Gastroesophageal sphincter (tissue), 4 donors: ENCODE data around the gene FAM98A. TPM values are rescaled to one million over a fixed set of nuclear protein-coding genes. Genes with fewer than 3 reads are reported as not detected.

ENCODE experiments used
- ATAC-seq: fragments of 150-250 bp; one replicate; pipeline ENCODE4 v1.9.1; 2016; ENCODE audit warnings: mild to moderate bottlenecking, moderate library complexity
- H3K27ac ChIP-seq, 4 donors: fragments of 200-600 bp; sonication (generic) in 3 of 4; 1 replicate in 3 of 4; 2 replicates in 1 of 4; pipeline ENCODE4 v1.5.1; 2016 to 2019
- H3K27me3 ChIP-seq: fragments of 200-600 bp; sonication (generic); one replicate; pipeline ENCODE4 v1.5.1; 2019
- H3K36me3 ChIP-seq, 2 donors: fragments of 200-600 bp; sonication (generic); one replicate each; pipeline ENCODE4 v1.5.1; 2019; ENCODE audit warnings: control low read depth in 1 of 2
- H3K4me1 ChIP-seq, 3 donors: fragments of 200-600 bp; sonication (generic); 1 replicate in 2 of 3; 2 replicates in 1 of 3; pipeline ENCODE4 v1.5.1; 2016 to 2019; ENCODE audit warnings: control low read depth in 2 of 3
- H3K4me3 ChIP-seq, 2 donors: fragments of 200-600 bp; sonication (generic); one replicate each; pipeline ENCODE4 v1.5.1; 2019; ENCODE audit warnings: mild to moderate bottlenecking in 1 of 2, moderate library complexity in 1 of 2
- H3K9me3 ChIP-seq, 3 donors: fragments of 200-600 bp; sonication (generic); one replicate each; pipeline ENCODE4 v1.5.1; 2017 to 2019; ENCODE audit warnings: control low read depth in 2 of 3
- CTCF ChIP-seq, 4 experiments: fragments of 200-600 bp in 2 of 4; fragments of 450-650 bp in 2 of 4; sonication (generic) in 1 of 4; IDR thresholded peaks; one replicate each; pipeline ENCODE4 v1.5.1; 2017 to 2019; ENCODE audit warnings: antibody characterized with exemption in 4 of 4, mild to moderate bottlenecking in 2 of 4, moderate library complexity in 2 of 4
- EP300 ChIP-seq: sonication (generic); formaldehyde crosslinking; IDR thresholded peaks from one replicate; pipeline ENCODE4 v1.6.1; 2017; ENCODE audit warnings: antibody characterized with exemption, mild to moderate bottlenecking
- POLR2A ChIP-seq, 2 donors: fragments of 450-650 bp; IDR thresholded peaks; one replicate each; pipeline ENCODE4 v1.6.1; 2017; ENCODE audit warnings: antibody characterized with exemption in 2 of 2, mild to moderate bottlenecking in 2 of 2, moderate library complexity in 1 of 2
- POLR2AphosphoS5 ChIP-seq: sonication (generic); formaldehyde crosslinking; IDR thresholded peaks from one replicate; pipeline ENCODE4 v1.6.1; 2017; ENCODE audit warnings: antibody characterized with exemption
- WGBS, 2 donors: methylation state at CpG; one replicate each; pipeline ENCODE4 v1.1.5; 2018; ENCODE audit warnings: low coverage in 1 of 2; 5-methylcytosine and 5-hydroxymethylcytosine counted together
- total RNA-seq, 4 donors: library from RNA; depleted of rRNA; stranded (reverse); fragments of >200 nt; gene quantifications; one replicate each; pipeline ENCODE4 v1.1.0, GENCODE V29; 2016

Gene FAM98A
- total RNA-seq, 4 donors from 2014 or later = 27.8 to 54.8 (median 43.1) TPM

- WGBS, 2 donors = 29 to 38% methylated on average over 2 of the region's 2 CpGs
- ATAC-seq = no peak
- TF ChIP-seq POLR2A (IDR thresholded peaks at IDR 0.05) (no peak), EP300 (no peak), CTCF (IDR thresholded peaks at IDR 0.05) (no peak), POLR2AphosphoS5 (no peak)
- Histone ChIP-seq H3K4me1 (peaks cover 0 to 14% (median 0%) of the 10 kb centered on the region in 3 donors), H3K9me3 (no peaks in the 10 kb centered on the region), H3K4me3 (no peak overlapping the region), H3K27ac (no peak overlapping the region), H3K27me3 (no peaks in the 10 kb centered on the region), H3K36me3 (no peaks in the 10 kb centered on the region)
Observed at GRCh38 chr2:33607905-33608304, 8.8 kb upstream of the FAM98A start.

- H3K4me1 ChIP-seq = peaks cover 0 to 14% (median 0%) of the 10 kb centered on the region in 3 donors
- 28 to 65% methylated on average over 2 of the region's 4 CpGs for WGBS, 2 donors
- H3K4me3 ChIP-seq = no peak overlapping the region
- H3K27ac ChIP-seq = no peak overlapping the region
- no peak for TF ChIP-seq CTCF (IDR thresholded peaks at IDR 0.05)
- TF ChIP-seq EP300 = no peak
- TF ChIP-seq POLR2A (IDR thresholded peaks at IDR 0.05) = no peak
- TF ChIP-seq POLR2AphosphoS5 = no peak
- no peaks in the 10 kb centered on the region for H3K27me3 ChIP-seq
- H3K9me3 ChIP-seq = no peaks in the 10 kb centered on the region
- no peak for ATAC-seq
- no peaks in the 10 kb centered on the region for H3K36me3 ChIP-seq
Observed at GRCh38 chr2:33607251-33607721, 8.2 kb upstream of the FAM98A start.

GRCh38 chr2:33606622-33607021 is 7.5 kb upstream of the FAM98A start:
- WGBS, 2 donors = 93 to 98% methylated on average over 6 of the region's 7 CpGs
- ATAC-seq = no peak
- Histone ChIP-seq H3K27ac (no peak overlapping the region), H3K36me3 (no peaks in the 10 kb centered on the region), H3K9me3 (no peaks in the 10 kb centered on the region), H3K27me3 (no peaks in the 10 kb centered on the region), H3K4me1 (peaks cover 0 to 14% (median 0%) of the 10 kb centered on the region in 3 donors), H3K4me3 (no peak overlapping the region)
- no peak for TF ChIP-seq CTCF (IDR thresholded peaks at IDR 0.05)
- no peak for TF ChIP-seq POLR2AphosphoS5
- TF ChIP-seq POLR2A (IDR thresholded peaks at IDR 0.05) = no peak
- no peak for TF ChIP-seq EP300

GRCh38 chr2:33606100-33606499 is 7.0 kb upstream of the FAM98A start:
- Histone ChIP-seq H3K27ac (no peak overlapping the region), H3K4me3 (no peak overlapping the region), H3K36me3 (no peaks in the 10 kb centered on the region), H3K27me3 (no peaks in the 10 kb centered on the region), H3K4me1 (peaks cover 0 to 14% (median 0%) of the 10 kb centered on the region in 3 donors), H3K9me3 (no peaks in the 10 kb centered on the region)
- no peak for ATAC-seq
- WGBS, 2 donors = 50 to 63% methylated on average over 1 to 4 of the region's 4 CpGs
- TF ChIP-seq EP300 (no peak), POLR2A (IDR thresholded peaks at IDR 0.05) (no peak), POLR2AphosphoS5 (no peak)

- H3K4me3 ChIP-seq = no peak overlapping the region
- peaks cover 0 to 16% (median 0%) of the 10 kb centered on the region in 3 donors for H3K4me1 ChIP-seq
- no peaks in the 10 kb centered on the region for H3K9me3 ChIP-seq
- no peak overlapping the region for H3K27ac ChIP-seq
- TF ChIP-seq EP300 (no peak), POLR2A (IDR thresholded peaks at IDR 0.05) (no peak), CTCF (IDR thresholded peaks at IDR 0.05) (no peak), POLR2AphosphoS5 (no peak)
- no peaks in the 10 kb centered on the region for H3K36me3 ChIP-seq
- no peak for ATAC-seq
- 50 to 52% methylated on average over 4 of the region's 6 CpGs for WGBS, 2 donors
- H3K27me3 ChIP-seq = no peaks in the 10 kb centered on the region
Observed at GRCh38 chr2:33605056-33605455, 6.0 kb upstream of the FAM98A start.
